Central memory CD8-positive, alpha-beta T cell (primary cell): ENCODE results near the gene USP11.

ENCODE experiments used
- ATAC-seq: fragments of 150-1000 bp; cut with Tn5 transposase; replicated peaks from 2 replicates; pipeline ENCODE4 v1.10.0; 2022; ENCODE audit warnings: mild to moderate bottlenecking, moderate FRiP score, moderate number of reproducible peaks; ENCODE audit not compliant: poor library complexity, severe bottlenecking; ENCODE audit errors: extremely low read depth
- DNase-seq, 2 donors: peaks; one replicate each; pipeline ENCODE4 v3.0.0; 2021; ENCODE audit warnings: low spot score in 2 of 2
- H3K27ac Mint-ChIP-seq: one replicate; pipeline ENCODE4 v1.8.0; 2022; ENCODE audit warnings: low read depth, mild to moderate bottlenecking, moderate library complexity, mixed read lengths
- H3K27me3 Mint-ChIP-seq: one replicate; pipeline ENCODE4 v1.8.0; 2022; ENCODE audit warnings: mixed read lengths
- H3K36me3 Mint-ChIP-seq: one replicate; pipeline ENCODE4 v1.8.0; 2022; ENCODE audit warnings: mild to moderate bottlenecking, moderate library complexity, mixed read lengths; ENCODE audit not compliant: insufficient read depth
- H3K4me1 Mint-ChIP-seq: one replicate; pipeline ENCODE4 v1.8.0; 2022; ENCODE audit warnings: mixed read lengths
- H3K4me3 Mint-ChIP-seq: one replicate; pipeline ENCODE4 v1.8.0; 2022; ENCODE audit warnings: mild to moderate bottlenecking, moderate library complexity, mixed read lengths
- H3K9me3 Mint-ChIP-seq: one replicate; pipeline ENCODE4 v1.8.0; 2022; ENCODE audit warnings: mixed read lengths

Gene USP11

GRCh38 chrX:47196098-47196497, 36.7 kb upstream of the USP11 start:
- Mint-ChIP-seq H3K27ac (peak overlapping the region; percentile 90), H3K4me1 (peaks cover 41% of the 10 kb centered on the region), H3K9me3 (no peaks in the 10 kb centered on the region), H3K4me3 (peak overlapping the region; percentile 93), H3K36me3 (peaks cover 29% of the 10 kb centered on the region), H3K27me3 (no peaks in the 10 kb centered on the region)
- no peak for ATAC-seq
- no peak for DNase-seq

DNA sequence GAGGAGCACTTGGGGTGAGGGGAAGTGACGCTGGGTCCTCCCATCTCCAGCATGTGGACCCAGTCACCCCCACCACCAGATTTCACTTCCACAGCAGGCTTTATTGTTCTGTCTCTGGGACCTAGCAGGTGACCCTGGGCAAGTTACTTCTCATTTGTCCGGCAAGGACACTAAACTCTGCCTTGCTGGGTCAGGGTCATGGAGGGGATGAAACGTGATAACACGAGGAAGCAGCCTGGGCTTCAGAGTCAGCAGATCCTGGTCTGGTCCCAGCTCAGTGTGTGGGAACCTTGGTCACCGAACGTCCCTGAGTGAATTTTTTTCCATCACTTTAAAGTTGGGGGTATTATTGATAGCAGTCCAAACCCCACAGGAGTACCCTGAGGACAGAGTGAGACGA, 35.3 kb upstream of the USP11 start:
- no peak for ATAC-seq
- H3K9me3 Mint-ChIP-seq, result no peaks in the 10 kb centered on the region
- no peaks in the 10 kb centered on the region for H3K27me3 Mint-ChIP-seq
- no peak overlapping the region for H3K27ac Mint-ChIP-seq
- peak overlapping the region; percentile 93 for H3K4me3 Mint-ChIP-seq
- H3K36me3 Mint-ChIP-seq, result peaks cover 33% of the 10 kb centered on the region
- DNase-seq, result no peak
- peaks cover 41% of the 10 kb centered on the region for H3K4me1 Mint-ChIP-seq

DNA sequence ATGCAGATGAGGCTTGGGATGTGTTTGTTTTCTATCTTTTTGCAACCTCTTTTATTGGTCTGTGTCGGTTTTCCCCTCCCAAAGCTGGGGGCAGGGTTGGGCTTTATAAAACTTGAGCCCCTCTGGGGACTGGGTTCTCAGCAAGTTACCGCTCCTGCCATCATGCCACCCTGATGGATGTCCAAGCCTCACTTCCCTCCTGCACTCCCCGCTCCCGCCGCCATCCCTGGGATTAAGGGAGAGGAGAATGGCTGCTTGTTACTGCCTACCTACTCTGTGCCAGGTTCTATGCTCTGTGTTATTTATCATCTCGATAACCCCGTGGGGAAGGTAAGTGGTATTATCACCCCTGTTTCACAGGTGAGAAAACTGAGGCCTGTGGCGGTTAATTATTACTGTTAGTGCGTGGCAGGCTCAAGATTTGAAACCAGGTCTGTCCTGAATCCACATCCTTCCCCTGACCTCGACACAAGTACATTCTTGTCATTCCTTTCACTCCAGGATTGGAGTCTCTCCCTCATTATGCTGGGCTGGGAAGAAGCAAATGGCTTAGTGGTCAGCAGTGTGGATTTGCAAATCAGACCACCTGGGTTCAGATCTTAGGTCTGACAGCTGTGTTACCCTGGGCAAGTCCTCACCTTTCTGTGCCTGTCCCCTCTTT, 34.7 kb upstream of the USP11 start:
- Mint-ChIP-seq H3K4me3 (no peak overlapping the region), H3K27me3 (no peaks in the 10 kb centered on the region), H3K4me1 (peaks cover 41% of the 10 kb centered on the region), H3K36me3 (peaks cover 37% of the 10 kb centered on the region), H3K9me3 (no peaks in the 10 kb centered on the region), H3K27ac (peak overlapping the region; percentile 29)
- no peak for ATAC-seq
- DNase-seq, result no peak

DNA sequence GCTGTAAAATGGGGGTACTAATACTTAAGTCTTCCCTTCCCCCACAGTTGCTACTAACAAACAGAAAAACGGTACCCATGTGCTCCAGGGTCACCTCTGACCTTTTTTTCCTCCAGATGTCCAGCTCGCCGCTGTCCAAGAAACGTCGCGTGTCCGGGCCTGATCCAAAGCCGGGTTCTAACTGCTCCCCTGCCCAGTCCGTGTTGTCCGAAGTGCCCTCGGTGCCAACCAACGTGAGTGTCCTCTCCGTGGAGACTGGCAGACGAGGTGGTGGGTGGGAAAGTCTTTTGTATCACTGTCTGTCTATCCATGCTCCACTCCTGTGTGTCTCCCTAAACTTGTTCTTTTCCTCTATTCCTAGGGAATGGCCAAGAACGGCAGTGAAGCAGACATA, 34.1 kb upstream of the USP11 start:
- peak overlapping the region; percentile 29 for H3K27ac Mint-ChIP-seq
- peak overlapping the region; percentile 6 for H3K4me3 Mint-ChIP-seq
- ATAC-seq (no peak), DNase-seq (no peak)
- peaks cover 41% of the 10 kb centered on the region for H3K4me1 Mint-ChIP-seq
- no peaks in the 10 kb centered on the region for H3K27me3 Mint-ChIP-seq
- no peaks in the 10 kb centered on the region for H3K9me3 Mint-ChIP-seq
- peaks cover 40% of the 10 kb centered on the region for H3K36me3 Mint-ChIP-seq

- Mint-ChIP-seq H3K9me3 (no peaks in the 10 kb centered on the region), H3K27ac (no peak overlapping the region), H3K27me3 (no peaks in the 10 kb centered on the region), H3K4me1 (peaks cover 41% of the 10 kb centered on the region), H3K4me3 (no peak overlapping the region), H3K36me3 (peaks cover 43% of the 10 kb centered on the region)
- no peak for DNase-seq
- no peak for ATAC-seq
These were observed 33.5 kb upstream of the USP11 start for GRCh38 chrX:47199286-47199685.

DNA sequence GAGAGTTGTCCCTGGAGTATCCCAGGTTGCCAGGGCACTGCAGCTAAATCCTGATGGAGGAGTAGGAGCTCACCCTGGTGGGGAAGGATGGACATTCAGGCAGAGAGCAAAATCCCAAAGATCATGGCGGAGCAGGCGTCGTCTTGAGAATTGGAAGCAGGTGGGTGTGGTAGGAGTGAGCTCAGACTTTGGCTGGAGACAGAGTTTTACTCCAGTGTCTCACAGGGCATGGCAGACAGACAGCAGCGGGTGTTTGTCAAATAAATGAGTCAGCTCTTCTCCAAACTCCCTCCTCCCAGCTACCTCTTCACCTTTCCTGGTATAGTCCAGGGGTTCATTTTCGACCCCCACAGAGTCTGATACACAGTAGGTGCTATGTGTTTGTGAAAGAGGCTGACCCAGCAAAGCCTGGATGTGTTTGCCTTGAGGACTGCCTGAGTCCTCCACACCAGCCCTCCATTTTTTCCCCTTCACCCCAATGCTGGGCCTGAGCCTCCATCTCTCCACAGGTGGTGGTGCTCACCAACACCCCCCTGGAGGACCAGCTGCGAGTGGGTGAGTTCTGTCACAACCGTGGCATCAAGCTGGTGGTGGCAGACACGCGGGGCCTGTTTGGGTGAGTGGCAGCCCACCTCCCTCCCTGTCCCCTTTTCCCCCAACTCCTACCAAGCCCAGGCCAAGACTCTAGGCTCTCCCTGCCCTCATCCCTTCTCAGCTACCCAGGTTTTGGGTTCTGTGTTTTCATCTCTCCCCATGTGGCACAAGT, 32.2 kb upstream of the USP11 start:
- Mint-ChIP-seq H3K27ac (no peak overlapping the region), H3K4me1 (peaks cover 28% of the 10 kb centered on the region), H3K27me3 (no peaks in the 10 kb centered on the region), H3K4me3 (no peak overlapping the region), H3K9me3 (no peaks in the 10 kb centered on the region), H3K36me3 (peaks cover 43% of the 10 kb centered on the region)
- DNase-seq, result no peak
- no peak for ATAC-seq

- no peak overlapping the region for H3K4me3 Mint-ChIP-seq
- H3K27me3 Mint-ChIP-seq, result no peaks in the 10 kb centered on the region
- no peak overlapping the region for H3K27ac Mint-ChIP-seq
- H3K36me3 Mint-ChIP-seq, result peaks cover 47% of the 10 kb centered on the region
- ATAC-seq (no peak), DNase-seq (no peak)
- H3K9me3 Mint-ChIP-seq, result no peaks in the 10 kb centered on the region
- peaks cover 20% of the 10 kb centered on the region for H3K4me1 Mint-ChIP-seq
These were observed 31.4 kb upstream of the USP11 start for GRCh38 chrX:47201345-47201944.

DNA sequence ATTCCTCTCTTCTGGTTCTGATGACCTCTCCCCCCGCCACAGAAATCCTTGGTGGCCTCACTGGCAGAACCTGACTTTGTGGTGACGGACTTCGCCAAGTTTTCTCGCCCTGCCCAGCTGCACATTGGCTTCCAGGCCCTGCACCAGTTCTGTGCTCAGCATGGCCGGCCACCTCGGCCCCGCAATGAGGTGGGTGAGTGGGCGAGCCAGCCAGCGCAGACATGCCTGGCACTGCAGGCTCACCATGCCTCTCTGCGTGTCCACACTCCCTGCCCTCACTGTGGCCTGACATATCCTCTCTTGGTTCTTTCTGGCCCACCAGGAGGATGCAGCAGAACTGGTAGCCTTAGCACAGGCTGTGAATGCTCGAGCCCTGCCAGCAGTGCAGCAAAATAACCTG, 30.5 kb upstream of the USP11 start:
- Mint-ChIP-seq H3K36me3 (peaks cover 56% of the 10 kb centered on the region), H3K4me3 (no peak overlapping the region), H3K27ac (no peak overlapping the region), H3K4me1 (peaks cover 11% of the 10 kb centered on the region), H3K9me3 (no peaks in the 10 kb centered on the region), H3K27me3 (no peaks in the 10 kb centered on the region)
- no peak for DNase-seq
- ATAC-seq, result no peak

DNA sequence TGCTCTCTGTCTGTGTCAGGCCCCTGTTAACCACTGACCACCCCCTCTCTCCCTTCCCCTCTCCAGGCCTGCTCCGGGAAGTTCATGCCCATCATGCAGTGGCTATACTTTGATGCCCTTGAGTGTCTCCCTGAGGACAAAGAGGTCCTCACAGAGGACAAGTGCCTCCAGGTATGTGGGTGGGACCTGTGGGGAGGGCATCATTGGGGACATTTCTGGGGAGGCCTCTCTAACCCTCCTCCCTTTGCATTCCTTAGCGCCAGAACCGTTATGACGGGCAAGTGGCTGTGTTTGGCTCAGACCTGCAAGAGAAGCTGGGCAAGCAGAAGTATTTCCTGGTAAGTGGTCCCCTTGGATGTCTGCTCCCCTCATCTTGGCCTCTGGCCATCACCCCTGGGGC, 29.9 kb upstream of the USP11 start:
- peak overlapping the region; percentile 38 for H3K27ac Mint-ChIP-seq
- H3K27me3 Mint-ChIP-seq, result no peaks in the 10 kb centered on the region
- peaks cover 10% of the 10 kb centered on the region for H3K4me1 Mint-ChIP-seq
- ATAC-seq (no peak), DNase-seq (no peak)
- H3K4me3 Mint-ChIP-seq, result no peak overlapping the region
- no peaks in the 10 kb centered on the region for H3K9me3 Mint-ChIP-seq
- peaks cover 55% of the 10 kb centered on the region for H3K36me3 Mint-ChIP-seq

DNA sequence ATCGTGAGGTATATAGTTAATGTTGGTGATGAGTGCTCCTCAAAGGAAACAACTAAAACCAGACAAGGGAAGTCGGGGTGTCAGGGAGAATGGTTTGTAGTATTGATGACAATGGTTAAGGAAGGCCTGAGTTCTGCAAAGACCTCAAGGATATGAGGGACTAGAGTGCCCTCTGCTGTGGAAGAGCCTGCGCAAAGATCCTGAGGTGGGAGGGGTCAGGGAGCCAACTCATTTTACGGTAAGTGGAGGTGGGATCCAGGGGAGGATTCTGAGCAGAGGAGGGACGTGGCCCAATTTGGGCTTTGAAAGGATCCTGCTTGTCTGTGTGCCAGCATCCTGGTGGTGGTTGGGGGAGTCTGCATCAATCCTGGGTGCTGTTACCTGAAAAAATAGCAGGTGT, 27.8 kb upstream of the USP11 start:
- DNase-seq (no peak), ATAC-seq (no peak)
- H3K4me1 Mint-ChIP-seq, result no peaks in the 10 kb centered on the region
- H3K27ac Mint-ChIP-seq, result no peak overlapping the region
- H3K27me3 Mint-ChIP-seq, result no peaks in the 10 kb centered on the region
- H3K4me3 Mint-ChIP-seq, result no peak overlapping the region
- H3K9me3 Mint-ChIP-seq, result no peaks in the 10 kb centered on the region
- H3K36me3 Mint-ChIP-seq, result peaks cover 58% of the 10 kb centered on the region

DNA sequence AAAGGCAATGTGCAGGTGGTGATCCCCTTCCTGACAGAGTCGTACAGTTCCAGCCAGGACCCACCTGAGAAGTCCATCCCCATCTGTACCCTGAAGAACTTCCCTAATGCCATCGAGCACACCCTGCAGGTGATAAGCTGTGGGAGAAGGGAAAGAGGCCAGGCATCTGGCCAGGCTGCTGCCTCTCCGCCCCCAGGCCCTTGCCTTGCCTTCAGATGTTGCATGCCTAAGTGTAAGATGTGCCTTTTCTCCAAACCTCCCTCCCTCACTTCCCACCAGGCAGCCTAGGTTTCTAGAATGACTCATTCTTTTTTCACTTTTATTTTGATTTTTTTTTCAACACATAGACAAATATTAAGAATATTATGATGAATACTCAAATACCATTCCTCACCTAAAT, 26.5 kb upstream of the USP11 start:
- no peaks in the 10 kb centered on the region for H3K4me1 Mint-ChIP-seq

DNA sequence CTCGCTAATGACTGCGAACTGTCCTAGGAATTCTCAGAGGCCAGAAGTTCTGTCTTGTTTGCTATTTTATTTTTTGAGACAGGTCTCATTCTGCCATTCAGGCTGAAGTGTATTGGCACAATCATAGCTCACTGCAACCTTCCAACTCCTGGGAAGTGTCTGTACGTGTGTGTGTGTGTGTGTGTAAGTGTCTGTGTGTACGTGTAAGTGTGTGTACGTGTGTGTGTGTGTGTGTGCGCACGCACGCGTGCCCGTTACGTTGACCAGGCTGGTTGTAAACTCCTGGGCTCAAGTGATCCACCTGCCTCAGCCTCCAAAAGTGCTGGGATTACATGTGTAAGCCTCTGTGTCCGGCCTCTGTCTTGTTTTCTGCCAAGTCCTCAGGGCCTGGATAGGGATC, 24.7 kb upstream of the USP11 start:
- DNase-seq (no peak), ATAC-seq (no peak)
- H3K27ac Mint-ChIP-seq, result no peak overlapping the region
- no peaks in the 10 kb centered on the region for H3K9me3 Mint-ChIP-seq
- no peak overlapping the region for H3K4me3 Mint-ChIP-seq
- H3K4me1 Mint-ChIP-seq, result no peaks in the 10 kb centered on the region
- H3K27me3 Mint-ChIP-seq, result no peaks in the 10 kb centered on the region
- peaks cover 56% of the 10 kb centered on the region for H3K36me3 Mint-ChIP-seq

More for the DNA sequence above, 26.5 kb upstream of the USP11 start:
- no peaks in the 10 kb centered on the region for H3K27me3 Mint-ChIP-seq
- ATAC-seq (no peak), DNase-seq (no peak)
- H3K27ac Mint-ChIP-seq, result no peak overlapping the region
- H3K4me3 Mint-ChIP-seq, result no peak overlapping the region
- no peaks in the 10 kb centered on the region for H3K9me3 Mint-ChIP-seq
- peaks cover 56% of the 10 kb centered on the region for H3K36me3 Mint-ChIP-seq
